Stimulated activated CD4-positive, alpha-beta T cell treated with anti-CD3 and anti-CD28 coated beads, TNF-alpha, amount 100 ng/mL, for 4 hours (primary cell): ENCODE results near the gene GIMAP8.
"Not testable (repeated sequence)": the region's sequence is repeated elsewhere in the genome, so short reads cannot be mapped to it uniquely, and the experiment has no call there.

Source experiments
- DNase-seq, 3 experiments: peaks; one replicate each; pipeline ENCODE4 v3.0.0-alpha.2; 2020; ENCODE audit warnings: low read depth in 3 of 3

GIMAP8 gene

DNA sequence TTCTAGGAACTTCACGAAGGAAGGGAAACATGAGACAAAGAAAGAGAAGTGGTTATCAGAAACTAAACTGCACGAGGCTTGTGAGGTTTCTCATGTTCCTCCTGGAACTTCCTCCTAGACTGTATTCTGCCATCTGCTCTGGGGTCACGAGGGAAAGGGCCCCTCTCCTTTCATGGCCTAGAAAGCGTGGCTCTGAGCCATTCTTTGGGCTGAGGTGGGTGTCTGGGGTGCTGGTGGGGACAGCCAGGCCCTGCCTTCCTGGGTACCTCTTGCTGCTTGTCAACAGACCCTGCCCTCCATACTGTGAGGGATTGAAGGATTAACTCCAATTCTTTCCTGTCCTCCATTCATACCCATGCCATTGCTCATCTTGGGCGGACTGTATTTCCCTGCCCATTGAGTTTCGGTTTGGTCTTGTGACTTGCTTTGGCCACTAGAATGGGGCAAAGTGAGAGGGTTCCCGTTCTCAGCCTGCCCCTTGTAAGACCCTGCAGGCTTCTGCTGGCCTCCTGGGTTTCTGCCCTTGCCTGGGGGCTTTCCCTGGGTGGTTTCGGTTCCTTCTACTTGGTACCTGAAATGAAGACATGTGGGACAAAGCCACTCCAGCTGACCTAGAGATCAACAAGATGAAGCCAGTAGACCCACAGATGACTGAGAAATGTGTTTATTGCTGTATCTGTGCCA lies 14.9 kb upstream of the GIMAP8 start:
- DNase-seq, result no peak

DNA sequence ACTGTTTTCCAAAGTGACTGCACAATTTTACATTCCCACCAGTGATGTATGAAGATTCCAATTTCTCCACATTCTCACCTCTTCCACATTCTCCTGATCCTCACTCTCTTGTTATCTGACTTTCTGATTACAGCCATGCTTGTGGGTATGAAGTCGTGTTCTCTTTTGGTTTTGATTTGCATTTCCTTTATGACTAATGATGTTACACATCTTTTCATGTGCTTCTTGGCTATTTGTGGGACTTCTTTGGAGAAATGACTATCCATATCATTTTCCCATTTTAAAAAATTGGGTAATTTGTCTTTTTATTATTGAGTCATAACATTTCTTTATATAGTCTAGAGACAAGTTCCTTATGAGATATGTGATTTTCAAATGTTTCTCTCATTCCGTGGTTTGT lies 10.5 kb upstream of the GIMAP8 start:
- no peak for DNase-seq

DNA sequence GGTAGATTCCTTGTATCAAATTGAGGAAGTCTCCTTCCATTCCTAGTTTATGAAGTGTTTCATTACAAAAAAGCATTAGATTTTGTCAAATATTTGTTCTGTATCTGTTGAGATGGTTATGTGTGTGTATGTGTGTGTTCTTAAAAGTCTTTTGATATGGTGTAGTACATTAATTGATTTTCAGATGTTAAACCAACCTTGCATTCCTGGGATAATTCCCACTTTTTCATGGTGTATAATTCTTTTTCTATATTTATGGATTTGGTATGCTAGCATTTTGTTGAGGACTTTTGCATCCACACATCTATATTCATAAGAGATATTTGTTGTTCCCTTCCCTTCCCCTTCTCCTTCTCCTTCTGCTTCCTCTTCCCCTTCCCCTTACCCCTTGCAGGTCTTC lies 8.9 kb upstream of the GIMAP8 start:
- DNase-seq, result no peak

DNA sequence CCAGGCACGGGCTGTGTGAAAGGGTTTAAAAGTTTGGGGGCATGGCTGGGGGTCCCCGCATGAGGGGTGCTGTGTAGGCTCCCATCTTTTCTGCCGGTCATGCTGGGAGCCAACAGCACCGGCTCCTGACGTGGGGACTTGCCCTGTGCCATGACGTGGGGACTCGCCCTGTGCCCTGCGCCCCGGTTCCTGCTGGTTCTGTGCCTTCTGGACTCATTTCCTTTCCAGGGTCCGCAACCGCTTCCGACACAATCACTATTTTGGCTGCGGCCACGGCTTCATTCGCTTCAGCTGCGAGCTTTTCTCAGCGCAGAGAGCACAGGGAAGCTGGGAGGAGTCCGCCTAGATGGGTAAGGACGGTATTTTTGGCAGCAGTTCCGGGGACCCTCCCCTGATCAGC lies 7.6 kb upstream of the GIMAP8 start:
- DNase-seq, result no peak

DNA sequence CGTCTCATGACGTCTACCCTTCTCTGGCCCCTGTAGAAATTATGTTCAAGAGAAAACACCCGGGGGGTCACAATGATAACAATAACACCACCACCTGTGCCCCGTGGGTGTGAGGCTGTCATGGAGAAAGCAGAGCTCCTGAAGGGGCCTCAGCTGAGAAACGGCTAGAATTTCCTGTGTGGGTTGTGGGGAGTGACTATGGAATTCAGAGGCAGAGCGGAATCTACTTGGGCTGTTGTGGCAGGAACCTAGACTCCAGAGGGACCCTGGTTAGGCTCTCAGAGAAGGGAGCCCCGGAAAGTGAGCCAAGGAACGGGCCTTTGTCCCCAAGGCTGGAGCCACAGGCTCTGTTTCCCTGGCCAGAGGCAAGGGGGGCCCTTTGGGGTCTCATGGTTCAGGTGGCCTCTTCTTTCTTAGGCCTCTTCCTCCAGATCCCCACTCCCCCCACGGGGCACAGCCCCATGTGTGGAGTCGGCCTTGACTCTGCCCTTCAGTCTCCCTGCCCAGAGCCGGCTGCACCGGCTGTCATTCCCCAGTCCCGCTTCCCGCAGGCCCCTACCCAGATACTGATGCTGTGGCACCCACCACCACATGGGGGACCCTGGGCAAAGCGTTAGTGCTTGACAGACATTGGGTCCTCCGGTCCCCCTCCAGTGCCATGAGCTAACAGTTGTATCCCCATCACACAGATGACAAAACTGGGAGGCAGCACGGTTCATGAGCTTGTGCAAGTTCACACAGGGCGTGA lies 6.5 kb upstream of the GIMAP8 start:
- DNase-seq, result no peak

DNA sequence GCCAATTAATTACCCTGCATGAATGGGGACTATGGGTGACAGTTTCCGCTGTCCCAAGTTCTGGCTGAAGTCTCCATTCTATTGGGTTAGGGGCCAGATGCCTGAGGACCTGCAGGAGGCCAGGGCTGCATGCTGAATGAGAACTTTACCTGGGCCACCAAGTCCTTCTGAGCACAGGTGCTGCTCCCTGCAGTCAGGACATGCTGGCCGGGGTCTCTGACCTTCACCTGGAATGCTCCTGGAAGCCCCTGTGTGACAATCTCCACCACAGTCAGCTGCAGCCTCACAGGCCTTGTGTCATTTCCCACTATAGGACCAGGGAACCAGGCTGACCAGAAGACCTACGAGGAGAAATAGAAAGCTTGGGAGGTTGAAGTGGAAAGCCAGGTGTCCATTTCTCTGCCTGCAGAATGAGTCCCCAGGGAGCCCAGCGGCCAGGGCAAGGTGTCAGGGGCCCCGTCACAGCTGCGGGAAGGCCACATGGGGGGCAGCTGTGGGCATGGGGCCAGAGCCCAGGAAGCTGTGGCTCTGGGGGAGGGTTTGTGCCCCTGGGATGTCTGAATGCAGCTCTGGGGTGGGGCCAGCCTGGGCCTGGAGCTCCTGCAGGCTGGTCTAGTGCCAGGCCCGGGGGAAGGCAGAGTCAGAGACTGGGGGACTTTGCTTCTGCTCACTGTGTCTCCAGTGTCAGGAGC lies 5.6 kb upstream of the GIMAP8 start:
- no peak for DNase-seq

DNA sequence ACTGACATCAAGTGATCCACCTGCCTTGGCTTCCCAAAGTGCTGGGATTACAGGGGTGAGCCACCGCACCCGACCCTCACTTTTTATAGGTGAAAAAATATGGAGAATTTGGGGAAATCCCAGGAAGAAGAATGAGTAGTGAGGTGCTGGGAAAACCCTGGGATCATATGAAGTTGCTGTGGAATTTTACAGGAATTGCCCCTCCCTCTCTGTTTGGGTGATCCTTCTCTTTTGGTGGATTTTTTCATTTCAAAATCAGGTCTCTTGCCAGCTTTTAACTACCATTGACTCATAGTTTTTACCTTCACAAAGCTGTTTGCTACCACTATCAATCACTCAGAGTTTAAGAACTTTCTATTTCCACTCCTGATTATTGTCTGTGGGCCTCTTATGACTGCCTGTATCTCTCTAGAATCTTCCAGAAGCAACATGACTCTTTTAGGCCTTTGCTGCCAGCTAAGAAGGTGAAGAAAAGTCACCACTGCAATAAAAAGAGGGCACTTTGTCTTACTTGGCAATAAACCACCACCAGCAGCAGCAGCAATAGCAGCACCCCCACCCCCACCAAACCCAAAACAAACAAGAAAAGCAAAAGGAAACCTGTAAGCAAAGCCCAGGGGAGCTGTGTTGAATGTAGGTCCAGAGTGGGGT lies 4.0 kb upstream of the GIMAP8 start:
- no peak for DNase-seq

DNA sequence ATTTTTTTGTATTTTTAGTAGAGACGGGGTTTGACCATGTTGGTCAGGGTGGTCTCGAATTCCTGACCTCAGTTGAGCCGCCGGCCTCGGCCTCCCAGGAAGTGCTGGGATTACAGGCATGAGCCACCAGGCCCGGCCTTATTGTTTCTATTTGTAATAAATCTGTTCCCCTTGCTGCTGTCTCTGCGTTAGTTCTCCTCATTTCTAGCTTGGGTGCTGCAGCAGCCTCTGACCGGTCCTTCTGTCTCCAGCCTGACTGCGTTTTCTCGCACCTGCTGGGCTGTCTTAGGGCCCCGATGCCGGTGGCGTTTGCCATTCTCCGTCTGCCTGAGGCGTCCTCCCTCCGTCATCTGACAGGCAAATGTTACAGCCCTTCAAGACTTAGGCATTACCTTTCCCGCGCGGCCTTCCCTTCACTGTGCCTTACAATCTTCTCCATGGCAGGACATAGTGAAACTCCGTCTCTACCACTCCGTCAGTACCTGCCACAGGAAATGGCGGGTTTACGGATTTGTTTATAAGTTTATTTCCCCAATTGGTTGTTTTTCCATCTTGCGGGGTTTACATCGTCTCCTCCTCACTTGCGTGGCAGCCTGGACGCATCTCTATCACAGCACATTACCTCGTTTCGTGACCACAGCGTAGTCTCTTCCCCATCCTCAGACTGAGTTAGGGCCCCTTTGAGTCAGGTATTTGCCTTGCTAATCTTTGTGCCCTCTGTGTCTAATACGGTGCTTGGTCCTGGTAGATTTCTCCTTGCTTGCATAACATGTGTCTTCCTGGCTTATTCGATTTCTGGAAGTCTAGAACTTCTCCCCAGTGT lies 2.3 kb upstream of the GIMAP8 start:
- DNase-seq, result no peak

DNA sequence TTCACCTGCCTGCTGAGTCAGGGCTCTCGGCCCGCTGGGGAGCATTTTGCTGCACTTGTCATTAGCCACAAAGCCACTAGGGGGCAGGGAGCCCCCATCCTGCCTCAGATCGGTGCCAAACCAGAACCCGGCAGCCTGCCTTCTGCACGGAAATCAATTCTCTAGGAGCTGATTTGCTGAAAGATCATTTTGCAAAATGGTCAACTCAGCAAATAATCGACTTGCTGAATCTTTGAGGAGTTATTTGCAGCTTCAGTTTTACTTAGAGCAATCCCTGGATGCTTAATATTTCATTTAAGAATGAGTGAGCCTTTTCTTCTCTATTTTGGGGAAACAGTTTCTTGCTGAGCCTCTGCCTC lies 1.7 kb upstream of the GIMAP8 start:
- peak; percentile 65 to 83 (median 80) for DNase-seq

DNA sequence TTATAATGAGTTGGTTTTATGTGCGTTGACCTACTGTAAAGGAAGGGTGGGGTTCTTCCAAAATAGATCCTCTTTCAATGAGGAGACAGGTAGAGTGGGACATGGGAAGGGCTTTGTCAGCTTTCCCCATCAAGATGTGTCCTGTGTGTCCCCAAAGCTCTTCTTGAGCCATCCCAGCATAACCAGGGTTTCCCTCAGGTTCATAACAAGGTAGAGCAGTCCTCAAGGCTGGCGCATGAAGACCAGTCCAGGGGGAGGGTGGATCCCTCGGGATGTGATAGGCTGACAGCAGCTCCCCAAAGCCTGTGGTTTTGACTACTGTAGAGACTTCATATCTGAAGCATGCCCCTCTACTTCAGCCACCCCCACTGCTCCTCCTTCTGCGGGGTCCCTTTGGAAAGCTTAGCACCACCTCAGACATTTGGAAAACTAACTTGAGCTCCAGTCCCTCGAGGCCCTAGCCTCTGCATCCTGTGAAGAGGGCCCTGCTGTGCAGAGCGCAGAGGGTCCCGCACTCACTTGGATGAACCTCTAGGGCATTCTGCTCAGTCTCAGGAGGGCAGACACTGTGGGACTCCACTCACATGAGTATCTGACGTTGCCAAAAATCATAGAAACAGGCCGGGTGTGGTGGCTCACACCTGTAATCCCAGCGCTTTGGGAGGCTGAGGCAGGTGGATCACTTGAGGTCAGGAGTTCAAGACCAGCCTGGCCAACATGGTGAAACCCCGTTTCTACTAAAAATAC lies 1.1 kb upstream of the GIMAP8 start:
- DNase-seq, result no peak

DNA sequence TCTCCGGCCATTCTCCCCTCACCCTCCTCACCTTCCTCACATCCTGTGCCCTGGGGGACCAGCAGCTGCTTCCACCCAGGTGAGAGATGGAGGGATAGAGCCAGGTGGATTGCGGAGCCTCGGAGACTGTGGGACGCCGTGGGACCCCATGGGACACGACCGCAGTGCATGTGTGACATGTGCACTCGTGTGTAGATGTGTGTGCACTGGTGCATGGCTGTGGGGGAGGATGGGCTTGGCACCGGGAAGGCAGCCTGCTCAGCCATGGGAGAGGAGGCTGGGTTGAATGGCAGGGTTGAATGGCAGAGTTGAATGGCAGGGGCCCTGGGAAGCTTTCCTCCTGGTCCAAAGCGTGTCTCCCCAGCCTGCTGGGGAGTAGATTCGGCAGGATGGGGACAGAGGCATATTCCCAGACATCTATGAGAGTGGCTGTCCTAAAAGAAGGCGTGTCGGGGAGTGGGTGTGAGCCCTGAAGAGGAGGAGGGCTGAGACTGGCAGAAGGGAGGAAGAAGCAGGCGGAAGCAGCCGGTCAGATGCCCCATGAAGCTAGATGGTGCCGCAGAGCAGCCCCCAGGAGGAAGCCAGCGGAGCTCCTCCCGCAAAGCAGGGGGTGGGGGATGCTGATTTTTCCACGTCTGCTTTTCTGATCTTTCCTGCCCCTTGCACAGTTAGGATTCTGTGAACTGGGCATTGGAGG lies 815 bp downstream of the GIMAP8 start:
- DNase-seq, result peak in 2 of 3 experiments; percentile 50 to 60

DNA sequence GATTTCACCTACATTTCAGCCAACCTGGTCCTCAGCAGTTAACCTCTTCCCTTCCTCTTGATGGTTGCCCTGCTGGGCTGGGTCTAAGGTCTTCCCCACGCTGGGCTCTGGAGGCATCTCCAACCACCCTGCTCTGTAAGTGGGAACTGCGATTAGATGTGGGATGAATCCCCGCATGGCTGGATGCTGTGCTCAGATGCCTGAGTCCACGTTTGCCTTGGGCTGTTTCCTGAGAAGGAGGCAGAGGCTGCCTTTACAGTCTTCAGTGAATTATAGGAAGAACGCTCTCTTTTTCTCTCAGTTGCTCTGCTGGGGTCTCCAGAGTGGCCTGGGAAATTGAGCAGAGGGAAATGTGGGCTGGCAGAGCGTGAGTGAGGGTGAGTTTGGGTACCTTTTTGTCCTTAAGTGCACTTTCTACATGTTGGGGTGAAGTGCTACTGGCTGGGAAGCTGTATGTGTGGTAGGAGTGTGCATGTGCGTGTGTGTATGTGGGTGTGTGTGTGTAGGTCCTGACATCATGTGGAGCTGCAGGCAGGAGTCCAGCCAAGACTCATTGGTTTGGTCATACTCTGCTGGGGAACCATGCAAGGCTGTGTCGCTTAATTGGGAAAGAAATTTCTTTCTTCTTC lies 1.5 kb downstream of the GIMAP8 start:
- DNase-seq, result no peak

DNA sequence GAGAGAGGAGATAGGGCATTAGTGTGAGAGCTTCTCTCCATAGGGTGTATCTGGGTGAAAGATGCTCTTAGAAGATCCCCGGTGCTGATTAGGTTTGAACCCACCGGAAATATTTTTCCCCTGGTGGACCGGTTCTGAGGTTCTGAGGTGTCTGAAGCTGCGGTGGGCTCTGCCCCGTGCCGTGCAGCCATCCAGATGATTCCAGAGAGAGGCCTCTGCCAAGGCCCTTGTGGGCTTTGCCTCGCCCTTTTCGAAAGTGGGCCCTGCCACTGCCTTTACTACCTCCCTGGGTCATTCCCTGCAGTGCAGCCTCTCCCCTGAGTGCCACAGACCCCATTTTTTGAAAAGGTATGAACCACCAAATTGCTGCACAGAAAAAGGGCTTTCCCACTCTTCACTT lies 2.8 kb downstream of the GIMAP8 start:
- DNase-seq, result no peak

DNA sequence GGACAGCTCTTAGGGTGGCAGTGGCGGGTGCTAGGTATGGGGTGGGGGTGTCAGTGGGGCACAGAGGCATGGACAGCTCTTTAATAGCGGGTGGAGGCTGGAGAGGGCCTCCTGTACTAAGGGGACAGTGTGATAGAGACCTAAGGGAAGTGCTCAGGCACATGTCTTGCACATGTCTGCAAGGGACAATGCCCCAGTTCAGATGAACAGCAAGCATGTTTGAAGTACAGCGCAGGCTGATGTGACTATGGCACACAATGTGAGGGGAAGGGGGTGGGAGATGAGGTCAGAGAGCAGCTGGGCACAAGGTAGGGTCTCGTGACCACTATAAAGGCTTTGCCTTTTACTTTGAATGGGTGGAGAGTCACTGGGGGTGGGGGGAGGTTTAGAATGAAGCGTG lies 3.5 kb downstream of the GIMAP8 start:
- DNase-seq, result no peak

DNA sequence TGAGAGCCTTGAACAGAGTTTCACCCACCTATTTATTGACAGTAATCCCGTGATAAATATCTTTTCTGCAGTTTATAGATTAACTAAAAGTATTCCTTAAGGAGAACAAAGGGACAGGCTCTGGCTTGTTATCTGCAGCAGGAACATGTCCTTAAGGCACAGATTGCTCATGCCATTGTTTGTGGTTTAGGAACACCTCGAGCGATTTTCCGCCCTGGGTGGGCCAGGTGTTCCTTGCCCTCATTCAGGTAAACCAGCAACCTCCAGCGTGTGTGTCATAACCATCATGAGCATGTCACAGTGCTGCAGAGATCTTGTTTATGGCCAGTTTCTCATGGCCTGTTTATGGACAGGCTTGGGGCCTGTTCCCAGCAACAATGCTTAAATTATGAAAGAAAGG lies 6.6 kb downstream of the GIMAP8 start:
- not testable (repeated sequence) for DNase-seq

DNA sequence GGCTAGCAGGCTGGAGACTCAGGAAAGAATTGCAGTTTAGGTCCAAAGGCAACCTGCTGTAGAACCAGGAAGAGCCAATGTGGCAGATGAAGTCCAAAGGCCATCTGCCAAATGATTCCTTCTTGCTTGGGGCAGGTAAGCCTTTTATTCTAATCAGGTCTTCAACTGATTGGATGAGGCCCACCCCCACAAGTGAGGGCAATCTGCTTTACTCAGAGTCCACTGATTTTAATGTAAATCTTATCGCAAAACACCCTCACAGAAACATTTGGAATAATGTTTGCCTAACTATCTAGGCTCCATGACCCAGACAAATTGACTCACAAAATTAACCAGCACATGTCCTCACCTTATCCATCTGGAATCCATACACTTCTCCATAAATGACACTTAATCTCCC lies 7.8 kb downstream of the GIMAP8 start:
- DNase-seq, result no peak

DNA sequence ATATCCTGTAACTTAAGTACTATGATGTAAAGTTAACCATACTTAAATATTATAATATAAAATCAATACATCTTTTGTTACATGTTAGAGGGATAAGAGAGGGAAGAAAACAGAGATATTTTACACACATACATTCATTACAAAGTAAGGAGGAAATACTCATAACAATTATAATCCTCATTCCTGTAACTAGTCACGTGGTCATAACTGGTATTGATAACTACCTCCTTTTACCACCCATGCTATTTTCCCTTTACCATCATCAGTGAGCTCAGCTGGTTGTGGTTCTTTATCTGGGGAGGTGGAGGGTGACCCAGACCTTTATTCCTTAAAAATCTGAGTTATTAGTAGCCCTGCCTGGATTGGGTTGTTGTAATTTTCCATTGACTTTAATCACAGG lies 8.3 kb downstream of the GIMAP8 start:
- DNase-seq, result no peak

DNA sequence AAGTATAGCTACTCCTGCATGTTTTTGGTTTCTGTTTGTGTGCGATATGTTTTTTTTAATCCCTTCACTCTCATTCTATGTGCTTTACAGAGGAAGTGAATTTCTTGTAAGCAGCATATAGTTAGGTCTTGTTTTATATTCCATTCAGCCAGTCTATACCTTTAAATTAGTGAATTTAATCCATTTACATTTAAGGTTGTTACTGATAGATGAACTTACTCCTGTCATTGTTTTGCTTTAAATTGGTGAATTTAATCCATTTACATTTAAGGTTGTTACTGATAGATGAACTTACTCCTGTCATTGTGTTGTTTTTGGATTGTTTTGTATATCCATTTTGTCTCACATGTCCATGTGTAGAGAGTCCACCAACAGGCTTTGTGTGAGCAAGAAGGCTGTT lies 11.1 kb downstream of the GIMAP8 start:
- DNase-seq, result no peak

DNA sequence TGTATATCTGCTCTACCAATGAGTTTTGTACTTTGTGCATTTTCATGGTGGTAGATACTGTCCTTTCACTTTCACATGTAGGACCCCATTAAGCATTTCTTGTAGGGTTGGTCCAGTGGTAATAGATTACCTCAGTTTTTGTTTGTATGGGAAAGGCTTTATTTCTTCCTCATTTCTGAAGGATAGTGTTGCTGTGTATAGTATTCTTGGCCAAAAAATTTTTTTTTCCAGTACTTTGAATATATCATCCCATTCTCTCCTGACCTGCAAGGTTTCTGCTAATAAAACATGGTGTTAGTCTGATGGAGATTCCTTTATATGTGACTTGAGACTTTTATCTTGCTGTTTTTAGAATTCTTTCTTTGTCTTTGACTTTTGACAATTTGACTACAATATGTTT lies 12.0 kb downstream of the GIMAP8 start:
- no peak for DNase-seq

DNA sequence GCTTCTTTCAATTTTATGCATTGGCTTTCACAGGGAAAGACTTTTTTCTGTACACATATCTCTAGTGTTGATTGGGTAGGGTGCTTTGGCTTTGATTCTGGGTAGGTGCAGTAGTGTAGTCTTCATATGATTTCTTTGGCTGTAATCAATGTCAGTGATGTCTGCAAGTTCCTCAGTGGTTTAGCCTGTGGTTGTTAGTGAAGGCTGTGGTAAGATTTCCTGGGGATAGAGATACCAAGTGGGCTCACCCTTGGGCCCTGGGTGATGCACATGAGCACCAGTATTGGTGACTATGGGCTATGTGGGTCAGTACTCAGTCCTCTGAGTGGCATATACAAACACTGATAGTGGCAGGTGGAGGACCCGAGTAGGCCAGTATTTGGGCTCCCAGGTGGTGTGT lies 13.0 kb downstream of the GIMAP8 start:
- DNase-seq, result no peak
